Inflammatory macrophage (primary cell): ENCODE data around the gene FARS2.

Experiments
- DNase-seq, 2 donors: peaks; one replicate each; pipeline ENCODE4 v3.0.0-alpha.2; 2020 to 2022

Gene FARS2

GRCh38 chr6:5736016-5736738 lies 474.9 kb downstream of the FARS2 start:
- DNase-seq: no peak

GRCh38 chr6:5737460-5737859 lies 476.1 kb downstream of the FARS2 start:
- no peak for DNase-seq

- DNase-seq: no peak
Observed at GRCh38 chr6:5738211-5738610, 476.9 kb downstream of the FARS2 start.

DNA sequence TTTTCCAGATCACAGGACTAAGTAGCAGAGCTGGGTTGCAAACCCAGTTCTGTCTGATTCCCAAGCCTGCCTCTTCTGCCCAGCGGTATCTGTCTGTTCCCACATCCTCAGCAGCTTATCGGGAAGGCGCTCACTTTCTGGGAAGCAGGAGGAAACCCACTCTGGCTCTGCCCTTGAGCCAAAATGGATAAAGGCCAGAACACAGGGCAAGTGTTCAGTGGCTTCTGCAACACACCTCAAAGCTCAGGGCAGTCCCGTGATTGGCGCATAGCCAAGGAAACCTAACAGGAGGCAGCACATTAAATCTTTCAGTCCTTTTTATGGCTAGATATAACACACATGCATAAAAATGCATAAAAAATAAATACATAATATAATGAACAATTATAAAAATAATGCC lies 483.2 kb downstream of the FARS2 start:
- no peak for DNase-seq

DNA sequence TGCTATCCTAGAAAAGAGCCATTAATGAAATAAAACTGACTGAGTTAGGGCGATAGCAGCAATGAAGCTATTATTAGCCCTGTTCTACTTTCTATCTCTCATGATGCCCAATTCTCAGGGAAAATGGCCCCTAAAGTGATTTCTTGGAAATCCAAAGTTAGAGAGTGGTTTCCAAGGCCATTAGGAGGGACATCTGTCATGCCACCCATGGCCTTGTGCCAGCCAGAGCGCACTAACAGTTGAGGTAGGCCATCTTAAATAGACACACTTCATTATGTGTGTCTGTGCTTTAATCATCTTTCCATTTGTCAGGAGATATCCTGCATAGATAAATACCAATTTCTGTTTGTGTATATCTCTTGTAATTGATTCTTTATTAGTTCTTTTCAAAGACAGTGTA lies 483.8 kb downstream of the FARS2 start:
- no peak for DNase-seq

DNA sequence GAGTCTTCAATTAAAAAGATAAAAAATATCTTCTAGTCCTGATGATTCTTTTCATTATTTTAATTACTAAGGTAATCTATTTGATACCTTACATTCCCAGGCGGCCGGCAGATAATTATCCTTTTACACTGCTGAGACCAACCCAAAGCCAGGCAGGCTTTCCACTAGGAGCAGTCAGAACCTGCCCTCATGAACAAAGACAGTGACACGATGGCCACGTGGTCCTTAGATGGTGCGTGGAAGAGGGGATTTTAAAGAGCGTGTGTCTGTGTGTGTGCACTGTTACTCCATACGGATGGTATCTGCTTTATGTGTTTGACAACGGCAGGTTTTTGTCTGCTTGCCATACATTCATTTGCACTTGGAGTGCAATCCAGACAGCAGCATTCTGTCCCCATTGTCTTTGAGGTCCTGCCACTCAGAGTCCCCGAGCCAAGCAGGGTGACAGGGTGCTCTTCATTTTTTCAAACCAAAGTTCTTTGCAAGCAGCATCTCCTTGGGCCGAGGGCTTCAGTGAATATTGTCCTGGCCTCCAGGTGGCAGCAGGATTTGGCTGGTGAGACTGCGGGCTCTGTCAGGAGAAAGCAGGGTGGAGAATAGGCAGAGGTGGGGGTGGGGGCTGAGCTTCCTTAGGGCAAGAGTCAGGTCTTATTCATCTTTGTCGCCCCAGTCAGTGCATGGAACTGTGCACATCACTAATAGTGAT lies 484.9 kb downstream of the FARS2 start:
- DNase-seq: no peak

- DNase-seq: no peak
Observed at GRCh38 chr6:5746759-5747130, 485.4 kb downstream of the FARS2 start.

- no peak for DNase-seq
Observed at GRCh38 chr6:5747379-5747778, 486.1 kb downstream of the FARS2 start.

DNA sequence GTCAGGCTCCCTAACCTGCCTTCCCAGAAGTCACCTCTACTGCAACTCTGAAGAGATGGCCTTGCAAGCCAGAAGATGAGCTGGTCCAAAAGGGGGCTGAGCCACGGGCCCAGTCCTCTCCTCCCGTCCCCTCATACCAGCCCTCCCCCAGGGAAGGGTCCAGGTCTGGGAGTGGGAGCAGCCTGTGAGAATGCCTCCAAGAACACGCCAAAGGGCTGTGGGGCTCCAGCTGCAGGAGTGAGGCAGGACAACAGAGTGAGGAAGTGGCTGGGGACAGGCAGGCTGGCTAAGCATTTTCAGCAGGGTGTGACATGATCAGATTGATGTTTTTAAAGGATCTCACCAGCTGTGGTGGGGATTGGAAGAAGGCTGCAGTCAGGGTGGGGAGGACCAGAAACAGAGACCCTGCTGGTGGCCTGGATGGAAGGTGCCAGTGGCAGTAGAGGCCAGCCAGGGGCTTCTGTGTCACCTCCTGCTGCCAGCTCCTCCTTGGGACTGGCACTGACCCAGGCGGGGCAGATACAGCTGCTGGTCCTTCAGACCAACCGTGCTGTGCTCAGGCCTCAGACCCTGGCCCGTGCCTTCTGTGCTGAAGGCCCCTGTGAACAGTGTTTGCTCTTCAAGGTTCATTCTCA lies 487.8 kb downstream of the FARS2 start:
- no peak for DNase-seq

DNA sequence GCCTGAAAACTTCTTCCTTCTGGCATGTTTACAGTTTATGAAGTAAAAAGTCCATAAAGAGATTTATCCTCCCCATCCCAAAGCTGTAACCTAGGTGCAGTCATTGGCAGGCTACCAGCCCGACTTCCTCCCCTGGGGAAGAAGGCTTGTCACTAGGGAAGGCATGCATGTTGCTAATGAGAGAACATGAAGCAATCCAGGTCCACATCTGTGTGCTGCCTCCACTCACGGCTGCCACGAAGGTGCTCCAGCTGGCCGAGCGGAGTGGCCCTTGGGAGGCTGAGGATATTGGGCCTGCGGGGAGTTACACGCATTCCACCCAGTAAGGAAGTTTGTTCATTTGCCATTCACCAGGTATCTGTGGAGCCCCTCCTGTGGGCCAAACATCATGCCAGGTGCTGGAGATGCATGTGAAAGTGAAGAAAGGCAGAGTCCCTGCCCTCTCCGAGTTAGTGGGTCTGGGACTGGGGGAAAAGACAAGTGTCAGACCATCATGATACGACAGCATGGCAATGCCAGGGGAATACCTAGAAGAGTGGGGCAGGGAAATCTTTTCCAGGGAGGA lies 488.4 kb downstream of the FARS2 start:
- no peak for DNase-seq

- no peak for DNase-seq
Observed at GRCh38 chr6:5751525-5752390, 490.4 kb downstream of the FARS2 start.

DNA sequence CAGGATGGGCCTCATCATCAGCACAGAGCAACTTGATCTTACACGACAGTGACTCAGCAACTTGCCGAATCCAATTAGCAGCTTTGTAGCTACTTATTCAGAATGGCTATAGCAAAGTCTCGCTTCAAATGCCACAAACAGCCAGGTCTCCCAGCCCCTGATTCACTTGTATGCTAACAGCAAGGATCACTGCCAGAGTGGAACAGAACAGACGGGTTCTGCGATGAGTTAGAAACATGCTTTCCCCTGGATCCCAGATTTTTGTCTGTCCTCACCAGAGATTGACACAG lies 491.0 kb downstream of the FARS2 start:
- no peak for DNase-seq

GRCh38 chr6:5753209-5753608 lies 491.9 kb downstream of the FARS2 start:
- no peak for DNase-seq

GRCh38 chr6:5754904-5755303 lies 493.6 kb downstream of the FARS2 start:
- DNase-seq: no peak

DNA sequence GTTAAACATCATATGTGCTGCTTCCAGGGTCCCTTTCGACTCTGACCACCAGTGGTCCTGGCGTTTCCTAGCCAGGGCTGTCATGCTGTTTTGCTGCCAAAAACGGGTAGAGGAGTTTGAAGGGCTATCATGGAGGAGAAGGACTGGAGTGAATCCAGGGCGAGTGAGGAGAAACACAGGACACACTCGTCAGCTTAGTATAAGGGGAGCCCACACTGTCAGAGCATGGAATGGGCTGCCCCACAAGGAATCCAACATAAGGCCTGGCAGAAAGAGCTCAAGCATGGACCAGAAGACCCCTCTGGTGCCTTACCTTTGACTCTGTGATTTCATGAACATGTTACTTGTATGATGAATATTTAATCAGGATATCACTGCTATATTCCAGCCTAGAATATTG lies 498.3 kb downstream of the FARS2 start:
- DNase-seq: no peak

DNA sequence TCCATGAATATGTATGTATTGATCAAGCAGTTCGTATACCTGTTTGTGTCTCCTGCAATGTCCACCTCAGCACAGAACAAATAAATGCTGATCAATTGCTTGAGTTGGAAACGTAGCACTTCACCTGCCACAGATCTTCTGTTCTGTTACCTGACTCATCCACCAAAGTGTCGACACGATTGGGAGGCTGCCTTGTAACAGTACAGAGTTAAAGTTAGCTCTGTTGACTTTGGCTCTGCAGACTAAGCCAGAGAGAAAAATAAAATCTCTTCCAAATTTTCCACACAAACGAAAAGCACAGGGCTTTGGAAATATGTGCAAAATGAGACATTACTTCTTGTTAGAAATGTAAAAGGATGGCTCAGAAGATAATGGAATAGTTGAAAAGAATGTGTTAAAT lies 500.1 kb downstream of the FARS2 start:
- no peak for DNase-seq

GRCh38 chr6:5762561-5762968 lies 501.3 kb downstream of the FARS2 start:
- DNase-seq: no peak

GRCh38 chr6:5763407-5763806 lies 502.1 kb downstream of the FARS2 start:
- DNase-seq: peak; percentile 4 to 35

DNA sequence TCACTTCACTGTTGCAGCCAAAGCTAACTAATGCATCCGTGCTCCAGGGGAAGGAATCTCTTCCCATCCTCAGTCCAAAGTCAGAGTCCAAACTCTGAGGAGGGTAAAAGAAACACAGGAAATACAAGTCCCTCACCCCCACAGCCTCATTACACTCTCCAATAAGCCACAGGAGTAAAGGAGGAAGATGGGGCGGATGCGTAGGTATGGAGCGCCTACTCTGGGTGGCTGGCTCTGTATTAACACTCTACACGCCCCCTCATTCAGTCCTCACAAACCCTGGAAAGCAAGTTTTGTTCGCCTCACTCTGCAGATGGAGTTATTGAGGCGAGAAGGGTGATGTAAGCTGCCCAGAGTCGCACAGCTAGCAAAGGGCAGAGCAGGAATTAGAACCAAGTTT lies 502.6 kb downstream of the FARS2 start:
- DNase-seq: peak; percentile 2 to 44

DNA sequence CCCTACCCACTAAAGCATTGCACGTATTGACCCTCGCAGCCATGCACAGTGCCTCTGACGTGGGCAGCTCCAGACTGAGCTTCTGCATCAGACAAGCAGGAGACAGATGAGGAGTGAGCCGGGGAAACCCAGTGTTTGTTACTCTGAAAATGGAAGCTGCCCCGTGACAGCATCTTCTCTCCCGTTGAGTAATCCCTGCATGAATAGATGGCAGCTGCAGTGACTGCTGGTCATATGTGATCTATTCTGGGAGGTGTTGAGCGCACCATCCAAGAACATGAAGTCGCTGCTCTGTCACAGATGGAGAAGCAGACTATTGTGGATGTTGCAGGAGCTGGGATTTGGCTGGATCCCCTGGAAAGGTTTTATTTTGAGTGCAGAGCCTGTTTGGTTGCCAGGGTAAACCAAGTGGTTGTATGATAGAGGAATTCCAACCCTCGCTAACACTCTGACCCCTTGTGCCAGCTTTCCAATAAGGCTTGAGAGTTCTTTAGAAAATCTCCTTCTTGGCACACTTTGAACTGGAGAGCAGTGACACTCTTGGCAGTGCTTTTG lies 503.2 kb downstream of the FARS2 start:
- peak; percentile 23 to 59 for DNase-seq

- DNase-seq: no peak
Observed at GRCh38 chr6:5765141-5765760, 503.9 kb downstream of the FARS2 start.

DNA sequence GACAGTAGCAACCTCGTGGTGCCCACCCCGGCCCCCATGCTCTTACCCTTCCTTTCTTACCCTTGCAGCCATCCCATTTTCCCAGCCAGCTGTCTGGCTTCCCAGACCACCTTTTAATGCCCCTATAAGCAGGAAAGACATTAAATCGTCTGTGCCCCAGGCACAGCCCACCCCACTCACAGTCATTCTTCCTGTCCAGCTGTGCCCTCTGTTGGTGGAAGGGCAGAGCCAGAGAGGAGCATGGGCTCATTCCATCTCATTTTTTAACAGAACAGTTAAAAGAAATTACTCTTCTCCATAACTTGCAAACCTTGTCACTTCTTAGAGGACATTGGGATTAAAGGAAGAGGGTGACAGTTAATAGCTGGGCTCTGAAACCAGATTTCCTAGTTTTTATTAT lies 504.9 kb downstream of the FARS2 start:
- DNase-seq: no peak
